ENCODE data around the gene ZNHIT2. TPM values are rescaled to one million over a fixed set of nuclear protein-coding genes. Genes with fewer than 3 reads are reported as not detected.

The ZNHIT2 gene
- 6.6 and 9.7 TPM in 2 replicates for total RNA-seq

DNA sequence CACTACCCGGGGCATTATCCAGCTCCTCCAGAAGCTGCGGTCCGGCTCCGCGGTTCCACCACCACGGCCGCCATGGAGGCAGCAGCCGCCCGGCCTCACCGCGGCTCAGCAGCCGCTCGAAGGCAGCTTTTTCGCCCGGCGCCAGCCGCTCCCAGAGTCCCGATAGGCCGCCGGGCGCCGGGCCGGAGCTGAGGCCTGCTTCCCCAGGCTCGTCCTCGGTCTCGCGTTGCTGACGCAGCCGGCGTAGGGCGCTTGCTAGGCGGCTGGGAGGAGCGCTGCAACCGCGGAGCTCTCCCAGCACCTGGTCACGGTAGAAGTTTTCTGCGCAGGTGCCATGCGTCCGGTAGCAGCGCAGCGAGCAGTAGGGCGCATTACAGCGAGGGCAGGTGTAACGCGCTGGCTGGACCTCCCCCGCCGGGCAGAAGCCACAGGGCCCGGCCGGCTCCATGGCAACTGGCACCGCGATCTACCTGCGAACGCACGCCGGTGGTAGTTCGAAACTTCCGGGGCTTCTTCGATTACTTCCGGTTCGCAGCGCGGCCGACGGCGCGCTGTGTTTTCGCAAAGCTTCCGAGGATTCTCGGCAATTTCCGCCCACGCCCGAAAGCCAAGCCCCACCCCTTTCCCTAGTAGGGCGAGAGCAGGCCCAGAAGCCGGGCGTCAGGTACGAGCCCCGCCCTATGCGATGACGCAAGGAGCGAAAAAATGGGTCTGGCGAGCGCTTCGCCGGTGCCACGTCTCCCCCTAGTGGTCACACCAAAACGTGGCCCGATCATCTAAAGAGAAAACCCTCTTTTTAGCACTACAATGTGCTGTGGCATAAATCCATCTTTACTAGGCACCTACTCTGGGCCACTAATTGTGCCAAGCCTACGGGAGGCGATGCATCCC, at the start of gene ZNHIT2:
Gene ZNHIT2 (minus strand): TSS at position 496 of the 891 bp plus-strand sequence. CDS start 48 bp downstream, at position 448.

DNA sequence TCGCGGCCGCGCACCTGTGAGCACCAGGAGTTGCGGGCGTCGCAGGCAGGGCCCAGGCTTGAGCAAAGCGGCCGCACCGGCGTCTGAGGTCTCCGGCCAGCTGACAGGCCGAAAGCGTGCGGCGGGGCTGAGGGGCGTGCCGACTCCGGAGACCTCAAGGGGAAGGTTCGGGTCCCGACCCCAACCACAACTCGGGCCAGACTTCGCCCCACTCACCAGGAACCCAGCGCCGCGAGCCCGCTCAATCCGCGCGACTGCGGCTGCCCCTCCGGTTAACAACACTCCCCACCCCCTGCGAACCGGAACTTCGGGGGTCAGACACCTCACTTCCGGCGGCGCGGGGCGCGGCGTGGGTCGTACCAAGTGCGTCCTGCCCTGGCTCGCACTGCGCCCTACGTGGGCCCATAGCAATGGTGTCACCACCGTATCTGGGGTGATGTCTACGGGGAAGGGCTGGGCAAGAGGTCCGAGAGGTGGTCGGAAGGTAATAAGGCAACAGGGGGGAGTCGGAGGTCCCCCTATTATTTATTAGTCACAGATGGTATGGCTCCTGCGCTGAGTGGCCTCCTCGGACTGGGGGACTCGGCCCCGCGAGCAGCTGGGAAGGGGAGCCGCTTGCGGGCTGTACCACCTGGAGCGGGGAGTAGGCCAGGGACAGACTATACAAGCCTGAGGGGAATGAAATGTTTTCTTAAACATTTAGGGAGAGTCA, 16.9 kb upstream of the ZNHIT2 start, which contains the start of gene SYVN1:
Gene SYVN1 (minus strand): TSS at position 280 of the 712 bp plus-strand sequence. CDS start 918 bp downstream, outside the sequence.

DNA sequence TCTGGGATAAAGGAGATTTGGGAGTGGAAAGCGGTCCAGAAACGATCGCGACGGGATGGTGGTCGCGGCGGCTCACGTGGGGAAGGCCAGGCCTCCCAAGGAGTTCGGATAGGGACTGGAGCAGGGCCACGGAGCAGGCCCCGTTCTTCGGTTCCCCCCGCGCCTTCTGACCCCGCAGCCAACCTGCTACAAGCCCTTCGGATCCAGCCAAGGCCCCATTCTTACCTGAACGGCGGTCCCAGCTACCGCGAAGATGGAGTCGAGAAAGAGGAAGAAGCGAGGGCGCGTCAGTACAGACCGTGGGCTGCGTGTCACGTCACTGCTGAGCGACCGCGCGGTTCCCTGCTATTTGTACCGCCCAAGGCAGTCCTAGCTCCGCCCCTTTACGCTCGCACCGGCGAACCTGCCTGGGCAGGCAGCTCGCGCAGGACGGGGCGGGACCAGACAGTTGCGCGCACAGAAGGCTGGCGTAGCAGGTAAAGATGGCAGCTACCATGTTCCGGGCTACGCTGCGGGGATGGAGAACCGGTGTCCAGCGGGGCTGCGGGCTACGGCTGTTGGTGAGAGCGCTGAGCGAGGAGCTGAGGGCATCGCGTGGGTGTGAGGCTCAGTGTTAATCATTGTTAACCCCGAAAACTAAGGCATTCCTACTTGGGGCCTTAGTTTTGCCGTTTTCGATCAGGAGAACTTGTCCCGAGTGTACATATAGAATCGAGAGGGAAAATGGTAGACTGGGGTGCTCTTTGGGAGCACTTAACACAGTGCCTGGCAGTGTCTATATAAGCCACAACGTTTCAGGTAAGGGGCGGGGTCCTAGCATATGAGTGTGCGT, 4.6 kb upstream of the ZNHIT2 start, which contains the start of the genes FAU and MRPL49:
Gene FAU (minus strand): TSS at position 270 of the 832 bp plus-strand sequence. CDS start 321 bp downstream, outside the sequence.
Gene MRPL49 (plus strand): TSS at position 457 of the 832 bp plus-strand sequence. CDS start 26 bp downstream, at position 483.

DNA sequence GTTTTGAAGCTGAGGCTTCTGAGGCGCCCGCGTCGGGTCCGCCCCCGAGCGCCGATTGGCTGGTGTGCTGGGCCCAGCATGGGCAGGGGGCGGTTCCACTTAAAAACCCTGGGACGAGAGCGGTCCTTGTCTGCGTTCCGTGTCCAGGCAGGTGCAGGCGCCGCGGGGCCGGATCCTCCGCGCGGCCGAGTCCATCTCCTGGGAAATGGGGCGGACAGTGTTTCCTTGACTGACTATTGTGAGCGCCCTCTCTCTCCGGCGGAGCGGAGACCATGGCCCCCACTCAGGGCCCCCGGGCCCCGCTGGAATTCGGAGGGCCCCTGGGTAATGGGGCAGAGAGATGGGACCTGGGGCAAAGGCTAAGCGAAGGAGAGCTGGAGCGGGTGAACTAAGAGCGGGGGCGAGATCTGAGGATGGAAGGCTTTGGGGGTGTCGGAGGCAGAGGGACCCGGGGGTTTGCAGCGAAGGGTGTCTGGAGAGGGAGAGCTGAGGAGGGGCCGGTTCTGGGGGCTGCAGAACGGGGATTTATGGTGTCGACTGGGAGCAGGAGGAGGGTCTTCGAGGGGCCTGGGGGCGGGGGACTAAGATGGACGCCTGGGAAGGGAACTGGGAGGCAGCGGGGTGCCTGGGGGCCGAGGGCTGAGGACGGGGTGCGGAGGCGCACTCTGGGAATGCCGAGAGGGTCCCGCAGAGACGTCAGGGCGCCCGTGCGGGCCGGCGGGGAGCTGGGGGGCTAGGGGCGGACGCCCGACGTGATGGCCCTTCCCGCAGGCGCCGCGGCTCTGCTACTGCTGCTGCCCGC, 5.6 kb downstream of the ZNHIT2 start, which contains the start of gene TM7SF2:
Gene TM7SF2 (plus strand): TSS at position 129 of the 802 bp plus-strand sequence. CDS start 144 bp downstream, at position 273.

DNA sequence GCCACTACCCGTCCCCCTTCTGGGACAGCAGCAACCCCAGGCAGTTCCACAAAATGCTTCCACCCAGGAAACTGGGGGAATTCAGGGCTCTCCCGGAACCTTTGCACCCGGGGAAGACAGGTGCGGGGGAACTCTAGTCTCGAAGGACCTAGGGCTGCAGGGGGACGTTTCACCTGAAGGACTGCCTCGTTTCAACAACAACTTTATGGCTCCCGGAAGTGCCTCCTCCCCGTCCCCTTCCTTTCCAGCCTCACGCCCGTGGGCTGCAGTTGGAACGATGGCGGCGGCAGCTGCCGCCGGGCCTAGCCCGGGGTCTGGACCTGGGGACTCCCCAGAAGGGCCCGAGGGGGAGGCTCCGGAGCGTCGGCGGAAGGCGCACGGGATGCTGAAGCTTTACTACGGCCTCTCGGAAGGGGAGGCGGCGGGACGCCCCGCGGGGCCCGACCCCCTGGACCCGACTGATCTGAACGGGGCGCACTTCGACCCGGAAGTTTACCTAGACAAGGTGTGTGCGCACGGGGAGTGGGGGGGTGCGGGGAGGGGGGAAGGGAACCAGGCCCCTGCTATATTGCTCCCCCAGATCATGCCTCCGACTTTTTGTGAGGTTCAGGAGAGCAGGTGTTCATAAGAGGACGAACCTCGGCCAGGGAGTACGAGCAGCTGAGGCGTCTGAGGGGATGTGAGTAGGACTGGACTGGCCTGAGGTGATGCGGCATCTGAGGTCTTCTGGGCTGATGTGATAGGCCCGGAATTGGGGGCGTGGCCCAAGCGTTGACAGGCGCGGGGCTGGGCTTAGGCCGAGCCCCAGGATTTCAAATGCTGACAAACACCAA, 21.3 kb downstream of the ZNHIT2 start, which contains the start of gene VPS51:
Gene VPS51 (plus strand): TSS at position 241 of the 833 bp plus-strand sequence. CDS start 37 bp downstream, at position 278.

DNA sequence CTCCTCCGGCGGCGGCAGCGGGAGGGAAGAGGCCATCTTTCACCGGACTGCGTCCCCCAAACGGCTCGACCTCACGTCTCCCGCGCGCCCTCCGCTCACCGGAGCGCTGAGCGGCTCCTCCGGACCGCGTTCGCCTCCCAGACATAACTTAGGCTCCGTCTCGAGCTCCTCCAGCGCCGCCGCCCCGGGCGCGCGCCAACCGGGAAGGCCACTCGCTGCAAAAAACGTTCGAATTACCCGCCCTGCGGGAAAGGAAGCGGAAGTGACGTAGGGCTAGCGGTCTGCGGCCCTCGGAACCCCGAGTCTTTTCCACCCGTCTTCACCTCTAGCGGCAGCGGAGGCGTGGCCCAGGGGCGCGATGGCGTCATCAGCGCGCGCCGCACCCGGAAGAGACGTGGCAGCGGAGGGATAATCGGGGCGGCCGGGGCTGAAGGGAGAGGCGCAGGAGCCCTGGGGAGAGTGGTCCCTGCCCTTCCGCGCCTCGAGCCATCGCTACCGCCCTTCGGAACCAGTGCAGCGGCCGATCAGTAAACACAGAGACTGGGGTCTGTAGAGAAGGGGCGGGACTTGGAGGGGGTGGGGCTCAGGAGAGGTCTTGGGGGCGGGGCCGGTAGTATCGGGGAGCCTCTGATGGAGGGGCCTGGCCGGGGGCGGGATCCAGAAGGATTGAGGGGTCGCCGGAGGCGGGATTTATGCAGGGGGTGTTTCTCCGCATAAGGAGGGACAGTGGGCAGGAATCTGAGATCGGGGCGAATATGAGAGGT, 33.5 kb downstream of the ZNHIT2 start, which contains the start of the genes CDCA5 and ZFPL1:
Gene CDCA5 (minus strand): TSS at position 207 of the 764 bp plus-strand sequence. CDS start 62 bp downstream, at position 145.
Gene ZFPL1 (plus strand): TSS at position 389 of the 764 bp plus-strand sequence. CDS start 477 bp downstream, outside the sequence.

Other genes starting within 250 kb of the ZNHIT2 start
- gene EHD1, start 239.1 kb downstream of the ZNHIT2 start, total RNA-seq = 121 and 124 TPM in 2 replicates
- gene ATG2A, start 200.5 kb downstream of the ZNHIT2 start, total RNA-seq = 11.0 and 14.9 TPM in 2 replicates
- 19.4 and 28.1 TPM in 2 replicates for gene PPP2R5B, start 193.0 kb downstream of the ZNHIT2 start, total RNA-seq
- gene GPHA2, start 181.8 kb downstream of the ZNHIT2 start, total RNA-seq = not detected in 2 replicates
- gene MAJIN, start 145.6 kb downstream of the ZNHIT2 start, total RNA-seq = not detected in 2 replicates
- gene BATF2, start 120.7 kb downstream of the ZNHIT2 start, total RNA-seq = 0.13 and 0.50 TPM in 2 replicates
- 103 and 116 TPM in 2 replicates for gene ARL2, start 103.5 kb downstream of the ZNHIT2 start, total RNA-seq
- 10.2 and 10.3 TPM in 2 replicates for gene SNX15, start 90.3 kb downstream of the ZNHIT2 start, total RNA-seq
- 5.6 and 10.9 TPM in 2 replicates for gene SAC3D1, start 76.5 kb downstream of the ZNHIT2 start, total RNA-seq
- 22.0 and 26.3 TPM in 2 replicates for gene NAALADL1, start 59.1 kb downstream of the ZNHIT2 start, total RNA-seq
- gene CDCA5, start 33.7 kb downstream of the ZNHIT2 start, total RNA-seq = 1.6 and 3.3 TPM in 2 replicates
- 36.3 and 45.8 TPM in 2 replicates for gene ZFPL1, start 33.5 kb downstream of the ZNHIT2 start, total RNA-seq
- gene VPS51, start 21.5 kb downstream of the ZNHIT2 start, total RNA-seq = 155 and 218 TPM in 2 replicates
- 9.0 and 12.6 TPM in 2 replicates for gene TM7SF2, start 5.8 kb downstream of the ZNHIT2 start, total RNA-seq
- gene FAU, start 4.4 kb upstream of the ZNHIT2 start, total RNA-seq = 128 and 138 TPM in 2 replicates
- 39.9 and 55.2 TPM in 2 replicates for gene MRPL49, start 4.6 kb upstream of the ZNHIT2 start, total RNA-seq
- 41.5 and 45.7 TPM in 2 replicates for gene SYVN1, start 16.8 kb upstream of the ZNHIT2 start, total RNA-seq
- not detected in 2 replicates for gene SPDYC, start 52.5 kb upstream of the ZNHIT2 start, total RNA-seq
- gene CAPN1, start 64.2 kb upstream of the ZNHIT2 start, total RNA-seq = 155 and 188 TPM in 2 replicates
- gene POLA2, start 144.3 kb upstream of the ZNHIT2 start, total RNA-seq = 2.5 and 4.4 TPM in 2 replicates
- gene CDC42EP2, start 197.2 kb upstream of the ZNHIT2 start, total RNA-seq = 15.8 and 19.8 TPM in 2 replicates
- 33.1 and 33.4 TPM in 2 replicates for gene DPF2, start 216.2 kb upstream of the ZNHIT2 start, total RNA-seq
- 0.07 and 0.13 TPM in 2 replicates for gene TIGD3, start 237.1 kb upstream of the ZNHIT2 start, total RNA-seq

Measured in smooth muscle cell of the pulmonary artery (primary cell).